Muscle layer of colon (tissue), 2 donors: ENCODE results near the gene SOS2.

Source experiments
- H3K27ac ChIP-seq: one replicate; pipeline ENCODE4 v1.7.0; 2013; ENCODE audit warnings: low read depth, mild to moderate bottlenecking, low read length, moderate library complexity
- H3K27me3 ChIP-seq, 2 donors: one replicate each; pipeline ENCODE4 v1.7.0; 2013; ENCODE audit warnings: low read length in 2 of 2, mild to moderate bottlenecking in 2 of 2; ENCODE audit not compliant: insufficient read depth in 2 of 2, control insufficient read depth in 1 of 2
- H3K36me3 ChIP-seq: one replicate; pipeline ENCODE4 v1.7.0; 2013; ENCODE audit warnings: mild to moderate bottlenecking, low read length; ENCODE audit not compliant: insufficient read depth
- H3K4me1 ChIP-seq: one replicate; pipeline ENCODE4 v1.7.0; 2013; ENCODE audit warnings: mild to moderate bottlenecking, low read length; ENCODE audit not compliant: insufficient read depth
- H3K4me3 ChIP-seq, 2 donors: one replicate each; pipeline ENCODE4 v1.7.0; 2013; ENCODE audit warnings: low read length in 2 of 2, low read depth in 1 of 2, mild to moderate bottlenecking in 1 of 2, moderate library complexity in 1 of 2
- H3K9ac ChIP-seq: one replicate; pipeline ENCODE4 v1.7.0; 2013; ENCODE audit warnings: low read length
- H3K9me3 ChIP-seq: one replicate; pipeline ENCODE4 v1.7.0; 2013; ENCODE audit warnings: mild to moderate bottlenecking, low read length
- donor health status: abdominal sarcoma.
- donor health status: Adenocarcinoma of cecum.

Gene SOS2

DNA sequence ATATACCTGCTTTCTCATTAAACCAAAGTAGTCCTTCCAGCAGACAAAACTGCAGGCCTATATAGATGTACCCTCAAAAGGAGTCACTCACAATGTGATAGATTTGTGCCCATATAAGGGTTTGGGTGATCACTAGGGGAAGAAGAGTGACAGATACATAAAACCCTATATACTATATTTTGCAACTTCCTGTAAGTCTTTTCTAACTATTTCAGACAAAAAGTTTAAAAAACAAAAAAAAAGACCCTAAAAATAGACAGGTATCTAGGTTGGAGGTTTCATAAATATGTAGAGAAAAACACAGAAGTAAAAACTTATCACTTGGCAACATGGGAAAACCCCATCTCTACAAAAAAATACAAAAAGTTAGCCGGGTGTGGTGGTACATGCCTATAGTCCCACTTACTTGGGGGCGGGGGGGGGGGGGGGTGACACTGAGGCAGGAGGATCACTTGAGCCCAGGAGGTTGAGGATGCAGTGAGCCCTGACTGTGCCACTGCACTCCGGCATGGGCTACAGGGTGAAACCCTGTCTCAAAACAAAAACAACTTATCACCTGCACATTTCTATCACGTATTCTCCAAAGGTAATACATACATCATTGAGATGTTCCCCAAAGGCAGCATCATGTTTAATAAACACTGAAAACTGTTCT, 117.9 kb downstream of the SOS2 start:
- Histone ChIP-seq H3K4me1 (peaks cover 12% of the 10 kb centered on the region), H3K27me3 (no peaks in the 10 kb centered on the region), H3K9me3 (no peaks in the 10 kb centered on the region), H3K9ac (no peak overlapping the region), H3K27ac (no peak overlapping the region), H3K36me3 (peaks cover 23% of the 10 kb centered on the region), H3K4me3 (no peak overlapping the region)

GRCh38 chr14:50110323-50111037, 120.9 kb downstream of the SOS2 start:
- H3K9me3 ChIP-seq: no peaks in the 10 kb centered on the region
- H3K27me3 ChIP-seq: no peaks in the 10 kb centered on the region
- H3K4me3 ChIP-seq: no peak overlapping the region
- peaks cover 5% of the 10 kb centered on the region for H3K4me1 ChIP-seq
- no peak overlapping the region for H3K27ac ChIP-seq
- peaks cover 24% of the 10 kb centered on the region for H3K36me3 ChIP-seq
- H3K9ac ChIP-seq: no peak overlapping the region

- Histone ChIP-seq H3K4me1 (no peaks in the 10 kb centered on the region), H3K9me3 (no peaks in the 10 kb centered on the region), H3K4me3 (no peak overlapping the region), H3K36me3 (peaks cover 18% of the 10 kb centered on the region), H3K27ac (no peak overlapping the region), H3K9ac (no peak overlapping the region), H3K27me3 (no peaks in the 10 kb centered on the region)
Measured at GRCh38 chr14:50109342-50109741, 122.0 kb downstream of the SOS2 start.

GRCh38 chr14:50107850-50108249, 123.5 kb downstream of the SOS2 start:
- H3K36me3 ChIP-seq: peaks cover 17% of the 10 kb centered on the region
- H3K9ac ChIP-seq: no peak overlapping the region
- H3K27me3 ChIP-seq: no peaks in the 10 kb centered on the region
- no peak overlapping the region for H3K27ac ChIP-seq
- no peaks in the 10 kb centered on the region for H3K4me1 ChIP-seq
- no peaks in the 10 kb centered on the region for H3K9me3 ChIP-seq
- no peak overlapping the region for H3K4me3 ChIP-seq

GRCh38 chr14:50106178-50106577, 125.2 kb downstream of the SOS2 start:
- H3K9ac ChIP-seq: no peak overlapping the region
- peaks cover 17% of the 10 kb centered on the region for H3K36me3 ChIP-seq
- no peaks in the 10 kb centered on the region for H3K9me3 ChIP-seq
- no peak overlapping the region for H3K4me3 ChIP-seq
- H3K27me3 ChIP-seq: no peaks in the 10 kb centered on the region
- H3K4me1 ChIP-seq: no peaks in the 10 kb centered on the region
- H3K27ac ChIP-seq: no peak overlapping the region

DNA sequence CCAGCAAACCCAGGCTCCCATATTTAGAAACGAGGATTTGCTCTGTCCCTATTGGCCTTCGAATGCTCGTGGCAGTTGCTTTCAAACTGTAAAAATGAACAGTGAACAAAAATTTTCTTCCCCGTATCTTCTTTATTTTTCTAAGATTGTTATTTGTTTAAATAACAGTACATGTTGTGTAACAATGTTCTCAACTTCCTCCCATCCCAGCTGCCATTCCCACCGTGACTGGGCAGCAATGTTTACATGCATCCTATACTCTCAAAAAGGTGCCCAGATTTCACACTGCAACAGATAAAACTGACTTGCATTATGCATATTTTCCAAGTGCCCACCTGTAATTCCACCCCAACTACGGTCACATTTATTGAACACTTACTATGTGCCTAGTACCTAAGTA, 127.8 kb downstream of the SOS2 start:
- Histone ChIP-seq H3K9me3 (no peaks in the 10 kb centered on the region), H3K4me3 (no peak overlapping the region), H3K9ac (no peak overlapping the region), H3K27ac (no peak overlapping the region), H3K4me1 (no peaks in the 10 kb centered on the region), H3K36me3 (peaks cover 4% of the 10 kb centered on the region), H3K27me3 (no peaks in the 10 kb centered on the region)

DNA sequence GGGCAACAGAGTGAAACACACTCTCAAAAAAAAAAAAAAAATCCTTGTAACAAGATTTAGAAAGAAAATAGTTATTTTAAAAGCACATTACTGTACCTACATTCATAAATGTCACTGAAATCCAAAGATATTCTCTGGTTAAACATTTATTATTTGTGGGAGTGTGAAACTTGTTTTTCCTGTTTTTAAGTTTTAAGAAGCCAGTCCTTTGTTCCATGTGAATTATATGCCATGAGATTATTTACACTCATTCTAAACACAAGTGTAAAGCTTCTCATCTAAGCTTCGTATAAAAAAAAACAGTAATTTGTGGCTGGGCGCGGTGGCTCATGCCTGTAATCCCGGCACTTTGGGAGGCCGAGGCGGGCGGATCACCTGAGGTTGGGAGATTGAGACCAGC, 130.0 kb downstream of the SOS2 start:
- peaks cover 4% of the 10 kb centered on the region for H3K36me3 ChIP-seq
- no peak overlapping the region for H3K9ac ChIP-seq
- no peaks in the 10 kb centered on the region for H3K9me3 ChIP-seq
- no peaks in the 10 kb centered on the region for H3K4me1 ChIP-seq
- H3K4me3 ChIP-seq: no peak overlapping the region
- no peaks in the 10 kb centered on the region for H3K27me3 ChIP-seq
- H3K27ac ChIP-seq: no peak overlapping the region

- no peaks in the 10 kb centered on the region for H3K9me3 ChIP-seq
- H3K4me1 ChIP-seq: no peaks in the 10 kb centered on the region
- no peak overlapping the region for H3K9ac ChIP-seq
- H3K27me3 ChIP-seq: no peaks in the 10 kb centered on the region
- H3K36me3 ChIP-seq: no peaks in the 10 kb centered on the region
- H3K4me3 ChIP-seq: no peak overlapping the region
- no peak overlapping the region for H3K27ac ChIP-seq
Measured at GRCh38 chr14:50100805-50101204, 130.6 kb downstream of the SOS2 start.

GRCh38 chr14:50099335-50099734, 132.0 kb downstream of the SOS2 start:
- Histone ChIP-seq H3K27ac (no peak overlapping the region), H3K4me1 (no peaks in the 10 kb centered on the region), H3K27me3 (no peaks in the 10 kb centered on the region), H3K4me3 (no peak overlapping the region), H3K9ac (no peak overlapping the region), H3K36me3 (no peaks in the 10 kb centered on the region), H3K9me3 (no peaks in the 10 kb centered on the region)

- Histone ChIP-seq H3K4me1 (no peaks in the 10 kb centered on the region), H3K9ac (no peak overlapping the region), H3K4me3 (no peak overlapping the region), H3K36me3 (no peaks in the 10 kb centered on the region), H3K9me3 (no peaks in the 10 kb centered on the region), H3K27ac (no peak overlapping the region), H3K27me3 (no peaks in the 10 kb centered on the region)
Measured at GRCh38 chr14:50095895-50096294, 135.5 kb downstream of the SOS2 start.

- no peaks in the 10 kb centered on the region for H3K9me3 ChIP-seq
- no peaks in the 10 kb centered on the region for H3K36me3 ChIP-seq
- no peak overlapping the region for H3K4me3 ChIP-seq
- H3K9ac ChIP-seq: no peak overlapping the region
- H3K27ac ChIP-seq: no peak overlapping the region
- no peaks in the 10 kb centered on the region for H3K4me1 ChIP-seq
- H3K27me3 ChIP-seq: no peaks in the 10 kb centered on the region
Measured at GRCh38 chr14:50094056-50094755, 137.2 kb downstream of the SOS2 start.
